Measurements from ENCODE around the gene ABCC8.

Gene ABCC8

DNA sequence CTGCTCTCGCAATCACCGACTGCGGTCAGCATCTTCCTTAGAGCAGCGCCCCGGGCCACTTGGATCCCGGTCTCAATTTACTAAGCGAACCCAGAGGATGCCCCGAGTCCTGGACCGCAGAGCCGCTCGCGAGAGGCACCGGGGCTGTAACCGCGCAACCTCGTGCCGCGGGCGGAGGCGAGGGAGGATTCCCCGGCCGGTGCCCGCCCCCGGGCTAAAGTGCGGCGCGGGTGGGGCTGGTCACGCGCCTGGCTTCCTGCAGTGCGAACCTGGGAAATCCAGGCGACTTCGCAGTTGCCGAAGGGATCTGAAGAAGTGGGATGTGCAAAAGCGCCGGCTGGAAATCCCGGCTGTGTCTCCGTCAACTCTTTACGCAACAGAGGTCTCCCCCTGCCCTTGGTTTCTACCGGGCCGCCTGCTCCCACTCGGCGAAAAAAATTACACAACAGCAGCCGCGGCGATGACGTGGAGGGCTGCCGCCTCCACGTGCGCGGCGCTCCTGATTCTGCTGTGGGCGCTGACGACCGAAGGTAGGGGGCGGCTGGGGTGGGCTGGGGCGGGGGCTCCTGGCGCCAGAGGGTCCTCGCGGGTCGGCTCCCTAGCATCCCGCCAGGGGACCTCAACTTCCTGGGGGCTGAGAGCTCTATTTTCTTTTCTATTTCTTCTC lies 125.0 kb downstream of the ABCC8 start, which contains the start of gene NCR3LG1:
Gene NCR3LG1, plus strand, starts transcription at position 291 of the 667 bp plus-strand sequence. Its CDS starts 170 bp downstream, at position 461.
- no peak within 1 kb of the TSS for H3K27ac ChIP-seq
- no peaks in the 10 kb centered on the region for H3K27me3 ChIP-seq (ENCODE audit: insufficient read depth, low read depth)
- TF ChIP-seq, protein P1, sequence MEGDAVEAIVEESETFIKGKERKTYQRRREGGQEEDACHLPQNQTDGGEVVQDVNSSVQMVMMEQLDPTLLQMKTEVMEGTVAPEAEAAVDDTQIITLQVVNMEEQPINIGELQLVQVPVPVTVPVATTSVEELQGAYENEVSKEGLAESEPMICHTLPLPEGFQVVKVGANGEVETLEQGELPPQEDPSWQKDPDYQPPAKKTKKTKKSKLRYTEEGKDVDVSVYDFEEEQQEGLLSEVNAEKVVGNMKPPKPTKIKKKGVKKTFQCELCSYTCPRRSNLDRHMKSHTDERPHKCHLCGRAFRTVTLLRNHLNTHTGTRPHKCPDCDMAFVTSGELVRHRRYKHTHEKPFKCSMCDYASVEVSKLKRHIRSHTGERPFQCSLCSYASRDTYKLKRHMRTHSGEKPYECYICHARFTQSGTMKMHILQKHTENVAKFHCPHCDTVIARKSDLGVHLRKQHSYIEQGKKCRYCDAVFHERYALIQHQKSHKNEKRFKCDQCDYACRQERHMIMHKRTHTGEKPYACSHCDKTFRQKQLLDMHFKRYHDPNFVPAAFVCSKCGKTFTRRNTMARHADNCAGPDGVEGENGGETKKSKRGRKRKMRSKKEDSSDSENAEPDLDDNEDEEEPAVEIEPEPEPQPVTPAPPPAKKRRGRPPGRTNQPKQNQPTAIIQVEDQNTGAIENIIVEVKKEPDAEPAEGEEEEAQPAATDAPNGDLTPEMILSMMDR (conservative IDR thresholded peaks at IDR 0.05; ENCODE audit: low read depth, low read length) = no peak
- no peaks in the 10 kb centered on the region for H3K79me2 ChIP-seq (ENCODE audit: insufficient read depth, low read depth)
- no peak within 1 kb of the TSS for H3K9ac ChIP-seq
- no peaks in the 10 kb centered on the region for H3K36me3 ChIP-seq (ENCODE audit: insufficient read depth)
- no peak within 1 kb of the TSS for H3K4me2 ChIP-seq
- H2AFZ ChIP-seq (ENCODE audit: low read depth) = no peak within 1 kb of the TSS
- no peak within 1 kb of the TSS for H3K4me3 ChIP-seq (IDR thresholded peaks at IDR 0.05; ENCODE audit: insufficient read depth, low read depth, low read length)
- H4K20me1 ChIP-seq (ENCODE audit: insufficient read depth) = no peaks in the 10 kb centered on the region
- peaks cover 9% of the 10 kb centered on the region for H3K4me1 ChIP-seq (ENCODE audit: low read depth, poor library complexity, severe bottlenecking)

GRCh38 chr11:17351172-17351509 lies 125.5 kb downstream of the ABCC8 start:
- H3K27me3 ChIP-seq (ENCODE audit: insufficient read depth, low read depth) = no peaks in the 10 kb centered on the region
- no peak overlapping the region for H3K9ac ChIP-seq
- H3K36me3 ChIP-seq (ENCODE audit: insufficient read depth) = no peaks in the 10 kb centered on the region
- no peak overlapping the region for H3K4me3 ChIP-seq (IDR thresholded peaks at IDR 0.05; ENCODE audit: insufficient read depth, low read depth, low read length)
- TF ChIP-seq, protein P1 (conservative IDR thresholded peaks at IDR 0.05; ENCODE audit: low read depth, low read length) = no peak
- no peaks in the 10 kb centered on the region for H4K20me1 ChIP-seq (ENCODE audit: insufficient read depth)
- H2AFZ ChIP-seq (ENCODE audit: low read depth) = no peak overlapping the region
- H3K79me2 ChIP-seq (ENCODE audit: insufficient read depth, low read depth) = no peaks in the 10 kb centered on the region
- no peak overlapping the region for H3K27ac ChIP-seq
- H3K4me1 ChIP-seq (ENCODE audit: low read depth, poor library complexity, severe bottlenecking) = peaks cover 9% of the 10 kb centered on the region
- no peak overlapping the region for H3K4me2 ChIP-seq

GRCh38 chr11:17350455-17351171 lies 126.0 kb downstream of the ABCC8 start:
- Histone ChIP-seq H3K79me2 (ENCODE audit: insufficient read depth, low read depth) (no peaks in the 10 kb centered on the region), H3K36me3 (ENCODE audit: insufficient read depth) (no peaks in the 10 kb centered on the region), H4K20me1 (ENCODE audit: insufficient read depth) (no peaks in the 10 kb centered on the region), H3K27me3 (ENCODE audit: insufficient read depth, low read depth) (no peaks in the 10 kb centered on the region), H2AFZ (ENCODE audit: low read depth) (no peak overlapping the region), H3K4me1 (ENCODE audit: low read depth, poor library complexity, severe bottlenecking) (peaks cover 9% of the 10 kb centered on the region), H3K9ac (no peak overlapping the region), H3K4me2 (no peak overlapping the region), H3K27ac (no peak overlapping the region), H3K4me3 (IDR thresholded peaks at IDR 0.05; ENCODE audit: insufficient read depth, low read depth, low read length) (no peak overlapping the region)
- TF ChIP-seq, protein P1 (conservative IDR thresholded peaks at IDR 0.05; ENCODE audit: low read depth, low read length) = no peak

DNA sequence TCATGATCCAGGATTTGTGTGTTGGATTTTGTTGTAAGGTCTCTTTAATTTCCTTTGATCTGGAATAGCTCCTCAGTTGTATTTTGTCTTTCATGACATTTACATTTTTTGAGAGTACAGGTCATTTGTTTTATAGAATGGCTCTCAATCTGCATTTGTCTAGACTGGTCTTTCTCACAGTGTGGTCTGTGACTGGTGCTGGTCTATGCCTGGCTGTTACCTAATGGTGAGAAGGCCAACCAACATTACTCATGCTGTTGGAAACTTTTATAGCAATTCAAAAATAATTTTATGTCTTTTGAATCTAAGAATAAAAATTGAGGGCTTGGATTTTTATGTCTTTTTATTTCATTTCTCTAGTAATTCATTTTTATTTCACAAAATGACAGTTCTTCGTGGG lies 129.0 kb downstream of the ABCC8 start:
- Histone ChIP-seq H3K36me3 (ENCODE audit: insufficient read depth) (no peaks in the 10 kb centered on the region), H2AFZ (ENCODE audit: low read depth) (no peak overlapping the region), H3K27me3 (ENCODE audit: insufficient read depth, low read depth) (no peaks in the 10 kb centered on the region), H3K4me3 (IDR thresholded peaks at IDR 0.05; ENCODE audit: insufficient read depth, low read depth, low read length) (no peak overlapping the region), H3K4me1 (ENCODE audit: low read depth, poor library complexity, severe bottlenecking) (no peaks in the 10 kb centered on the region), H3K27ac (no peak overlapping the region), H4K20me1 (ENCODE audit: insufficient read depth) (no peaks in the 10 kb centered on the region), H3K4me2 (no peak overlapping the region), H3K9ac (no peak overlapping the region), H3K79me2 (ENCODE audit: insufficient read depth, low read depth) (no peaks in the 10 kb centered on the region)
- TF ChIP-seq, protein P1 (conservative IDR thresholded peaks at IDR 0.05; ENCODE audit: low read depth, low read length) = no peak

Measured in KMS-11 (cell line).